ENCODE measurements around the gene TSEN15. TPM values are rescaled to one million over a fixed set of nuclear protein-coding genes. Genes with fewer than 3 reads are reported as not detected.

The TSEN15 gene
- polyA plus RNA-seq, 2 of the 4 experiments (the other 2 are of a cell fraction), result 36.7 to 79.9 TPM

- TF ChIP-seq FOSL2 (IDR thresholded peaks at IDR 0.05) (no peak), FOSL2 (CRISPR knock-in tag; IDR thresholded peaks at IDR 0.05) (no peak)
Measured at GRCh38 chr1:184116287-184116686, 64.8 kb downstream of the TSEN15 start (continued).

GRCh38 chr1:184118046-184118445, 66.5 kb downstream of the TSEN15 start:
- DNase-seq (ENCODE audit: low read depth in 1 of 2, low spot score in 1 of 2) (peak in 1 of 2 experiments; percentile 22), ATAC-seq (peak in 1 of 2 experiments; percentile 56; a peak in 1 of 6 replicates), FAIRE-seq (no peak)
- 47% methylated on average over 2 of the region's 2 CpGs for WGBS (ENCODE audit: missing lambda C conversion rate)
- POLR2A ChIA-PET, result no interaction called here
- CTCF ChIA-PET, result no interaction called here
- no peak overlapping the region for H3K4me3 ChIP-seq
- no peak overlapping the region for H3K27ac ChIP-seq
- no peaks in the 10 kb centered on the region for H3K9me3 ChIP-seq
- no peak overlapping the region for H3K4me2 ChIP-seq
- TF ChIP-seq NR3C1 (IDR thresholded peaks at IDR 0.05) (no peak), CBX8 (IDR thresholded peaks at IDR 0.05) (no peak), SREBF2 (IDR thresholded peaks at IDR 0.05) (no peak), EP300 (IDR thresholded peaks at IDR 0.05) (no peak), EHF (CRISPR knock-in tag; IDR thresholded peaks at IDR 0.05) (no peak), MAFK (IDR thresholded peaks at IDR 0.05; ENCODE audit: partially characterized antibody) (no peak), RAD21 (conservative IDR thresholded peaks at IDR 0.05 in 1 of 2, IDR thresholded peaks at IDR 0.05 in 1 of 2) (no peak), RFX5 (IDR thresholded peaks at IDR 0.05) (no peak), GATA3 (IDR thresholded peaks at IDR 0.05; ENCODE audit: borderline replicate concordance) (no peak), HOXA7 (CRISPR knock-in tag; IDR thresholded peaks at IDR 0.05) (no peak), USF2 (IDR thresholded peaks at IDR 0.05) (no peak), TFCP2L1 (CRISPR knock-in tag; IDR thresholded peaks at IDR 0.05) (no peak), FOXS1 (CRISPR knock-in tag; IDR thresholded peaks at IDR 0.05) (no peak), BHLHE40 (IDR thresholded peaks at IDR 0.05; ENCODE audit: low read depth, low read length) (no peak), POLR2AphosphoS2 (conservative IDR thresholded peaks at IDR 0.05; ENCODE audit: low read length) (no peak), ESRRA (IDR thresholded peaks at IDR 0.05; ENCODE audit: borderline replicate concordance, low read length) (no peak)
- no peaks in the 10 kb centered on the region for H3K4me1 ChIP-seq

Other genes with a start within 250 kb of the TSEN15 start
- gene RGL1, start 246.6 kb upstream of the TSEN15 start, polyA plus RNA-seq (2011; rRNA removed), result 3.8 and 4.5 TPM in 2 replicates
- gene RGL1, start 246.6 kb upstream of the TSEN15 start, polyA plus RNA-seq (2017; fragmentation: RNase III; extraction: RNeasy Plus Mini Kit Qiagen cat#74134 plus additional on column Dnase treatment), result 0.98 to 1.5 TPM (median 1.0 TPM) in 3 replicates
- 0.22 TPM in 2 replicates for gene COLGALT2, start 14.0 kb upstream of the TSEN15 start, polyA plus RNA-seq (2011; rRNA removed)
- gene COLGALT2, start 14.0 kb upstream of the TSEN15 start, polyA plus RNA-seq (2017; fragmentation: RNase III; extraction: RNeasy Plus Mini Kit Qiagen cat#74134 plus additional on column Dnase treatment), result 0.14 to 0.22 TPM (median 0.18 TPM) in 3 replicates